Gastrocnemius medialis (tissue), 4 donors: ENCODE results near the gene ERAP2. TPM values are rescaled to one million over a fixed set of nuclear protein-coding genes. Genes with fewer than 3 reads are reported as not detected.
A peak's percentile ranks its signal among the peaks of the same experiment; 100 is the strongest.

Experiments
- ATAC-seq, 2 donors: fragments of 150-250 bp; one replicate each; pipeline ENCODE4 v1.9.1; 2016
- DNase-seq, 2 donors: peaks; one replicate each; pipeline ENCODE4 v3.0.0-alpha.2; 2019
- H3K27ac ChIP-seq, 4 donors: fragments of 200-600 bp; sonication (generic); 1 replicate in 1 of 4; 2 replicates in 3 of 4; pipeline ENCODE4 v1.5.1; 2016 to 2018; ENCODE audit warnings: mild to moderate bottlenecking in 2 of 4, moderate library complexity in 1 of 4
- H3K27me3 ChIP-seq, 3 donors: fragments of 200-600 bp; sonication (generic) in 2 of 3; 1 replicate in 1 of 3; 2 replicates in 2 of 3; pipeline versions ENCODE4 v1.5.1 to v1.6.0; 2016 to 2019; ENCODE audit warnings: mild to moderate bottlenecking in 1 of 3, moderate library complexity in 1 of 3
- H3K36me3 ChIP-seq, 2 donors: fragments of 200-600 bp; sonication (generic) in 1 of 2; one replicate each; pipeline ENCODE4 v1.5.1; 2017 to 2018
- H3K4me1 ChIP-seq, 2 donors: fragments of 200-600 bp; sonication (generic) in 1 of 2; one replicate each; pipeline ENCODE4 v1.5.1; 2016 to 2017; ENCODE audit warnings: mild to moderate bottlenecking in 2 of 2
- H3K4me3 ChIP-seq, 4 donors: fragments of 200-600 bp; sonication (generic) in 3 of 4; 1 replicate in 1 of 4; 2 replicates in 3 of 4; pipeline ENCODE4 v1.5.1; 2016 to 2019; ENCODE audit warnings: mild to moderate bottlenecking in 2 of 4
- H3K9me3 ChIP-seq, 3 donors: fragments of 200-600 bp; sonication (generic) in 2 of 3; 1 replicate in 1 of 3; 2 replicates in 2 of 3; pipeline ENCODE4 v1.5.1; 2016 to 2019
- POLR2A ChIP-seq, 2 donors: fragments of 450-650 bp; IDR thresholded peaks; one replicate each; pipeline ENCODE4 v1.6.1; 2017; ENCODE audit warnings: antibody characterized with exemption in 2 of 2, mild to moderate bottlenecking in 2 of 2, moderate library complexity in 2 of 2
- in situ Hi-C, 4 donors: fragments of 200-750 bp; cut with MboI; loops; one replicate each; pipeline versions ENCODE4 v1.15.0 to v1.8.0; 2017; ENCODE audit warnings: low sequenced_read_pairs in 4 of 4
- intact Hi-C: fragments of 100-400 bp; cut with DNase I; formaldehyde crosslinking; loops from one replicate; pipeline ENCODE4 v1.15.1; 2023; ENCODE audit warnings: low total_unique reads
- total RNA-seq, 4 donors: library from RNA; depleted of rRNA; stranded (reverse); fragments of >200 nt; gene quantifications; one replicate each; pipeline versions ENCODE4 v1.1.0 to v1.2.3, GENCODE V29; 2016
- TF ChIP-seq, protein P1 (sequence below), 5 experiments: fragments of 450-650 bp in 3 of 5; fragments of 200-600 bp in 2 of 5; sonication (generic) in 2 of 5; IDR thresholded peaks in 4 of 5; conservative IDR thresholded peaks in 1 of 5; 1 replicate in 4 of 5; 2 replicates in 1 of 5; pipeline ENCODE4 v1.5.1; 2016 to 2019; ENCODE audit warnings: antibody characterized with exemption in 5 of 5, mild to moderate bottlenecking in 3 of 5, moderate library complexity in 3 of 5

ERAP2 gene
- total RNA-seq, 4 donors from 2014 or later: 1.1 to 8.5 (median 2.9) TPM

DNA sequence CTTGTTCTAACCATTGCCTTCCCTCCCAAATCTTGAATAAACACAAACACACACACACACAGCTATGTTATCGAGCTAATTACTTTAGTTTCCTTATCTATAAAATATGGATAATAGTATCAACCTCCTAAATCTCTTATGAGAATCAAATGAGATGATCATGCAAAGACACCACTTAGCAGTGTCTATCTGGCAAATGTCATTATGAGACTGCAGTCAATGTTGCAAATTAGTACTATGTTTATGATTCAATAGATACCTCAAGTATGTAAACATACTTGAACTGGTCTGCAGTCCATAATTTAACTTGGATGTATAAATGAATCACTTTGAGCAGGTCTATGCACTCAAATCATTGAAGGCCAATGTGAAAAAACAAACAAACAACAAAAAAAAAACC, 22.2 kb upstream of the ERAP2 start:
- ATAC-seq (no peak), DNase-seq (no peak)
- peaks cover 0 to 4% (median 0%) of the 10 kb centered on the region in 3 donors for H3K9me3 ChIP-seq
- H3K36me3 ChIP-seq: no peaks in the 10 kb centered on the region
- in situ Hi-C loops: no loop called here
- no peak overlapping the region for H3K27ac ChIP-seq
- H3K4me3 ChIP-seq: no peak overlapping the region
- peaks cover 8 to 9% of the 10 kb centered on the region in 2 donors for H3K4me1 ChIP-seq
- H3K27me3 ChIP-seq: no peaks in the 10 kb centered on the region
- intact Hi-C loops: no loop called here
- TF ChIP-seq POLR2A (IDR thresholded peaks at IDR 0.05): no peak
- TF ChIP-seq, protein P1, sequence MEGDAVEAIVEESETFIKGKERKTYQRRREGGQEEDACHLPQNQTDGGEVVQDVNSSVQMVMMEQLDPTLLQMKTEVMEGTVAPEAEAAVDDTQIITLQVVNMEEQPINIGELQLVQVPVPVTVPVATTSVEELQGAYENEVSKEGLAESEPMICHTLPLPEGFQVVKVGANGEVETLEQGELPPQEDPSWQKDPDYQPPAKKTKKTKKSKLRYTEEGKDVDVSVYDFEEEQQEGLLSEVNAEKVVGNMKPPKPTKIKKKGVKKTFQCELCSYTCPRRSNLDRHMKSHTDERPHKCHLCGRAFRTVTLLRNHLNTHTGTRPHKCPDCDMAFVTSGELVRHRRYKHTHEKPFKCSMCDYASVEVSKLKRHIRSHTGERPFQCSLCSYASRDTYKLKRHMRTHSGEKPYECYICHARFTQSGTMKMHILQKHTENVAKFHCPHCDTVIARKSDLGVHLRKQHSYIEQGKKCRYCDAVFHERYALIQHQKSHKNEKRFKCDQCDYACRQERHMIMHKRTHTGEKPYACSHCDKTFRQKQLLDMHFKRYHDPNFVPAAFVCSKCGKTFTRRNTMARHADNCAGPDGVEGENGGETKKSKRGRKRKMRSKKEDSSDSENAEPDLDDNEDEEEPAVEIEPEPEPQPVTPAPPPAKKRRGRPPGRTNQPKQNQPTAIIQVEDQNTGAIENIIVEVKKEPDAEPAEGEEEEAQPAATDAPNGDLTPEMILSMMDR (IDR thresholded peaks at IDR 0.05 in 4 of 5, conservative IDR thresholded peaks at IDR 0.05 in 1 of 5): no peak

DNA sequence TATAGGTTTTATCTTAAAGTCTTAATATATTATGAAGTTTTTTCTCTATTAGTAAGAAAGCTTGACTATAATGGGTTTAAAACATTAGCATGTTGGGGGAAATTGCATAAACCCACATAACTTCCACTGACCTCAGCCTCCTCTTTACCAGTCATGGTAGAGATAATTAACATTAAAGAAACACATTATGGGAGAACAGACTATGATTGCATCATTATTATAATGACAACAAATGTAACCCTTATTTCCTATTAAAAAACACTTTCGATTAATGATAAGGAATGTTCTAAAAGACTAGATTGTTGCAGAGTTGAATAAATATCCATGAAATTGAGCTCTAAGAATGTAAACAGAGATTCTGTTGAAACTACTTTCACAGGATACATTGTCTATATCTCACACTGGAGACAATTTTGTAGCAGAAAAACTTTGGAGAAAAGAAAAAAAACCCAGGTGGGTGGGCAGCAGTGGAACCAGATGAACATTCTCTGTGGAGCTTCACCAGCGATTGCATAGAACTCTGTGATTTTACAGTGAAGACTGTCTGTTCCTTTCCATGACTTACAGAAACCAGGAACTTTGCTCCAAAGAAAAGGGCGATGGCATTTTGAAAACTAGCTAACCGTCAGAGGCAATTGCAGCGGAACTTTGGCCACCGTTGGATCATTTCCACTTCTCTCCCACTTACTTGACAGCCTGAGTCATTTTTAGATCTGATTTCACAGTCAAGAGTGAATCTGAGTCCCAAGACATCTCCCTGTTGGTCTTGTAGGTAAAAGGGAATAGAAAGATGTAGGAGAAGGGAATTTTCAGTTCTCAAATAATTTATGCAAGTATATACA, 21.0 kb upstream of the ERAP2 start:
- Histone ChIP-seq H3K36me3 (no peaks in the 10 kb centered on the region), H3K4me3 (no peak overlapping the region), H3K9me3 (no peaks in the 10 kb centered on the region), H3K4me1 (peaks cover 8 to 9% of the 10 kb centered on the region in 2 donors), H3K27ac (peak overlapping the region in 3 of 4 donors; percentile 27 to 55 (median 54)), H3K27me3 (no peaks in the 10 kb centered on the region)
- in situ Hi-C loops: no loop called here
- peak; percentile 82 to 97 for ATAC-seq
- TF ChIP-seq, protein P1 (IDR thresholded peaks at IDR 0.05 in 4 of 5, conservative IDR thresholded peaks at IDR 0.05 in 1 of 5): no peak
- no peak for TF ChIP-seq POLR2A (IDR thresholded peaks at IDR 0.05)
- intact Hi-C loops: no loop called here
- peak in 1 of 2 donors; percentile 35 for DNase-seq

DNA sequence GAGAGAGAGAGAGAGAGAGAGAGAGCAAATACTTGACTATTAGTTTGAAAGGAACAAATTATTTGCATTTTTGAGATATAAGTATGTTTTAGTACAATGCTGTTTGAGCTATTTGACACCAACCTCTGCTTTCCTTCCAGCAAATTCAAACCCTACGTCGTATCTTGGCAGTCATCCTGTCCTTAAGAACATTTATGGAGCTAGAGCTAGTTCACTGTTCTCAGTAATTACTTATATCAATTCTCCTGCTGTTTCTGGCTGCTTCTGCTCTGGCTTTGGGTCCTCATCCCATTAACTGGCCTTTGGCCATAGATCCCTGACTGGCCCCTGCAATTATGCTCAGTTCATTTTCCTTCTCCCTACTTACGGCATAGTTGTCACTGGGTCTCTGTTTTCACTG, 19.9 kb upstream of the ERAP2 start:
- DNase-seq (no peak), ATAC-seq (no peak)
- Histone ChIP-seq H3K9me3 (no peaks in the 10 kb centered on the region), H3K36me3 (no peaks in the 10 kb centered on the region), H3K27me3 (no peaks in the 10 kb centered on the region), H3K4me3 (no peak overlapping the region), H3K4me1 (peaks cover 8 to 9% of the 10 kb centered on the region in 2 donors), H3K27ac (no peak overlapping the region)
- TF ChIP-seq, protein P1 (IDR thresholded peaks at IDR 0.05 in 4 of 5, conservative IDR thresholded peaks at IDR 0.05 in 1 of 5): no peak
- TF ChIP-seq POLR2A (IDR thresholded peaks at IDR 0.05): no peak
- in situ Hi-C loops: no loop called here
- intact Hi-C loops: no loop called here

DNA sequence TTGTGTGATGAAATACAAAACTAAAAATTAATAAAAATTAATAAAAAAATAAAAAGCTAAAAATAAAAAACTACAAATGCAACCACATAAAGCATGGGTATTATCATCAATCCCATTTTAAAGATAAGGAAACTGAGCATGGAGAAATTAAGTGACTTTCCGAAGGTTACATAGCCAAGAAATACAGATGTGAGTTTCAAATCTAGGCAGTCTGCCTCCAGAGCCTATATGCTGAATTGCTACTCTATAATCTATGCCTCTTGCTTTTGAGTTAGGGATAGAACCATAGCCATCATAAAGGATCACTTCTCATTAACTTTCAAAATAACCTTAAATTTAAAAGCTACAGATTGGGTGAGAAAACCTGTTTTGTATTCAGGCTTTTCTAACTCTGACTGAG, 18.8 kb upstream of the ERAP2 start:
- Histone ChIP-seq H3K9me3 (no peaks in the 10 kb centered on the region), H3K4me3 (no peak overlapping the region), H3K27me3 (no peaks in the 10 kb centered on the region), H3K4me1 (peaks cover 8 to 9% of the 10 kb centered on the region in 2 donors), H3K27ac (no peak overlapping the region), H3K36me3 (no peaks in the 10 kb centered on the region)
- no peak for DNase-seq
- in situ Hi-C loops: no loop called here
- TF ChIP-seq, protein P1 (IDR thresholded peaks at IDR 0.05 in 4 of 5, conservative IDR thresholded peaks at IDR 0.05 in 1 of 5): no peak
- no peak for TF ChIP-seq POLR2A (IDR thresholded peaks at IDR 0.05)
- ATAC-seq: no peak
- intact Hi-C loops: no loop called here
